Amniotic stem cell (primary cell): ENCODE data around the gene LRP1B.

Source experiments
- DNase-seq: peaks from one replicate; lab custom pipeline; 2025; lab: John Stamatoyannopoulos, UW

Gene LRP1B

DNA sequence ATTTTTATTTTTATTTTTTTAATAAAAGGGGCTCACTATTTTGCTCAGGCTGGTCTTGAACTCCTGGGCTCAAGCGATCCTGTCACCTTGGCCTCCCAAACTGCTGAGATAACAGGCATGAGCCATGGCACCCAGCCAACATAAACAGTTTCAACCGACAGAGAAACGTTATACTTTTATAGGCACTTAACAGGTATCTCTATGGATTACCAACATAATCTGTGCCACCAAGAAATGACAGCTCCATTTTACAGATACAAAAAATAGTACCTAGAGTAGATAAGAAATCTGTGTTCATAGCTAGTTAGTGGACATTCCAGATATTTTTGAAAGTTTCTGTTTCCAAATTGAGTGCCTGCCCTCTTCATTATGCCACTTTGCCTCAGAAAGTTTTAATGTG, 1316.7 kb downstream of the LRP1B start:
- DNase-seq: no peak

DNA sequence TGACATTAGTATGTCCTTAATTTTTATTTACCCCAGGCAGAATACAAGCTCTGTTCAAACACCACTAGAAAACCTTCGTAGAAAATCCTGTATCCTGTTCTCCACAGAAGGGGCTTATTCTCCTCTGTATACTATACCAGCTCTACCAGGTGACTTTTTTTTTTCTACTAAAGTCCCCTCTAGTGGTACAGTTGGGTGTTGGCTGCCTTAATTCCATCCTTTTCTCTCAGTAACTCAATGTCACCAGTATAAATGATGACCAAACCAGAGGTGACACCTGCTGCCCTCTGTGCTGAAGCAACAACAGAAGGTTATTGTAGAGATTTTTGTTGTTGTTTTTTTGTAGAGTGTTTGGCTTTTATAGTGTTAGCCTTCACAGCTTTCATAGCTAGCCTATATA, 1322.0 kb downstream of the LRP1B start:
- no peak for DNase-seq

DNA sequence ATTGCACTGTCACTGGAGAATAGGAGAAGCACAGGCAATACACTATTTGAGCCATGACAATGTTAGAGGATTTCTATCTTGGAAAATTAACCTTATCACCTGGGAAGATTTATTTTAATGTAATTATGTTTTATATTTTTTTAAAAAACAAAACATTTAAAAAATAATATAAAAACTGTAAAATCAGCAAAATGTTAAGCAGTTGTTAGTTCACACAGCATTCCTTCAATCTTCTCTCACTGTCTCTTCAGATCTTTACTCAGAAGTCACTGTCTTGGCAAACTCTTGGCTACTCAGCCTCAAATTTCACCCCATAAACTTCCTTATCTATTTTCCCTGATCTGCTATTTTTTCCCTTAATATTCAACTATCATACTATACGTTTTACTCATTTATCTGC, 1322.6 kb downstream of the LRP1B start:
- DNase-seq: no peak

DNA sequence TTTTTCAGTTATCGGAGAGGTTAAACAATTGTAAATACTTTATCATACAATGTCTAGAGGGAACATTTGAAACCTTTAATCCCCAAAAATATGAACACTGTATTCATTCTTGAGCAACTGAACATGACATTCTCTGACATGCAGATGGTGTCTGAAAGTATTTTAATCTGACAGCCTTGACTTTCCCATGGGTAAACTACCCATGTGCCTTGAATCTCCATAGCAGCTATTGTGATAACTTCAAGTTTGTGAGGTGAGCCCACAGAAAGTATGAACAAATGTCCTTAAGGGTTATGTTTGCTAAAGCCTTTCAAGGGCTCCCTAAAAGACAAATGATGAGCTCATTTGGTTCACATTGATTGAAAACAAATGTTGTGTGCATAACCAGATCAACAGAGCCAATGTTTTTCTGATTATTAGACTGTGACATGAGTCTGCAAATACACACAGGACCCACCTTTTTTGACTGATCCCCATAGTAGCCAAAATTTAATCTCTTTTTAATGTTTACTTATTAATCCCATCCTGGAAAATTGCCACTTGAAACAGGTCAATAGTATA, 1326.0 kb downstream of the LRP1B start:
- no peak for DNase-seq

DNA sequence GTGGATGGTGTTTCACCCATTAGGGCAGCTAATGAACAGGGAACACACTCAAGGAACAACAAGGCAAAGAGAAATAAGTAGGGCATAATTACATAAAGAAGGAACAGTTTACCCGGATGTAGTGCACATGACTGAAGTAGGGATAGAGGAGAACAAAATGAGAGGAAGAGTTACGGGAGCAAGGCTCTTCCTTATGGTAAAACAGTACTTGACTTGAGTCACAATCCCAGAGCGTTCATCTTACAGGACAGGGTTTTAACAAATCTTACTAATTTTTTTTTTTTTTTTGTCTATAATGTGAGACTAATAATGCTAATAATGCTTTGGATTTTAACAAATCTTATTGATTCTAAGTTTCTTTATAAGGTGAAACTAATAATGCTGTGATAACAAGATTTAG, 1329.5 kb downstream of the LRP1B start:
- DNase-seq: no peak

DNA sequence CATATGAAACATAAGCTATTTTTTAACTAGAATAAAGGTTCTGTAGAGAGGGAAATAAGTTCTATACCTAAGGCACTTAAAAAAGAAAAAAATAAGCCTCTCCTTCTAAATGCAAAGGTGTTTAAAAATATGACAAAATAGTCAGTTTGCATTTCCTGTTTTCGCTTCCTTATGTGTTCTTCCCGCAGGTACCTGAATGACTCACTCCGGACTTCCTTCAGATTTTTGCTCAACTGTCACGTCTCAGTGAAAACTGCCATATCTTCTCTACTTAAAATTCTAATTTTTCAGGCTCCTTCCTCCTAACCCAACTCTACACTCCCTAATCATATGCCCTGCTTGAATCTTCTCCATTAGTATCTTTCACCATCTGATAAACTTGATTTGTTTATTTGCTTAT, 1333.1 kb downstream of the LRP1B start:
- DNase-seq: no peak

DNA sequence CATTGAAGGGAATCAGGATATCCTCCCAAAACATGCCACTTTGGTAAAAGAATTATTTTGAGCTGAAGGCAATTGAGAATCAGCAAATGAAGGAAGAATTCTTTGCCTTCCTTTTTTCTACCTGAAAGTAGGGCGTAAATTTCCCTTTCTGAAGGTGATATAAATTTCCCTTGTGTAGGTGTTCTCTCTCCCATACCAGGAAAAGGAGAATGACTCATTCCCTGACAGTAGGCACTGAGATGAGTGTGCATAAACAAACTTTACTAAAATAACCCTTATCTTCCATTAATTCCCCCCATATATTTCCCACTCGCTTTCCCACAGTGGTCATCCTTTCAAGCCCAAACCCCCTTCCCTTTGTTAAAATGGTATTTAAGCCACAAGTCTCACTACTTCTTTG, 1339.0 kb downstream of the LRP1B start:
- no peak for DNase-seq

DNA sequence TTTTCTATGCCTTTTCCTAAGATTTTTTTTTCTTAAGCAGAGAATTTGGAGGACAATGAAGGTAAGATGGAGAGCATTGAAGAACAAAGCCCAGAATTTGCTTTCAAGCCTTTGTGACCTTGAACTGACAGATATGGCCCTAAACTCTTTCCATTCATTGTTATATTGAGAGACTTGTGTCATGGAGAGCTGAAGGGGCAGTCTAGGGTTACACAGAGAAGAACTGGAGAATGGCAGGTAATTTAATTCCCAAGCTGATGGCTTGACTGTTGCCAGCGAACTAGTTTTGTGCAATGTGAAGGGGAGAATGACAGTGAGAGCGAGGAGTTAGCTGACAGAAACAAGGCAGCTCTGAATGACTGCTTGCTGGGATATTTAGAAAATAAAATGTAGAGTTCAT, 1344.2 kb downstream of the LRP1B start:
- DNase-seq: no peak

DNA sequence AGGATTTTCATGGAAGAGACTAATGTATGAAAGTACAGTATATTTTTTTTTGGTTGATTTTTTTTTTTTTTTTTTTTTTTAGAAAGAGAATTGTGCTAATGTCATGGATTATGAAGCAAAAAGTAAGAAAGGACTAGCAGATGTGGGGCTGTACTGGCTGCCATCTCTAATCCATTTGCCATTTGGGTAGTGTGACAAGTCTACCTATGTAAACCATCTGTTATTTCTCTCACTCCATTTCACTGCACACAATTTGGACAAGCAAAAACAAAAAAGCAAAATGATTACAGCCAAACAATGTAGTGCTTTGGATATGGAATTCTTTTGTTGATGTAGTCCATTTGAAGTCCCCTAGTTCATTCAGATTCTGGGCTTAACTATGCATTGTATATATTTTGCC, 1355.4 kb downstream of the LRP1B start:
- DNase-seq: no peak

DNA sequence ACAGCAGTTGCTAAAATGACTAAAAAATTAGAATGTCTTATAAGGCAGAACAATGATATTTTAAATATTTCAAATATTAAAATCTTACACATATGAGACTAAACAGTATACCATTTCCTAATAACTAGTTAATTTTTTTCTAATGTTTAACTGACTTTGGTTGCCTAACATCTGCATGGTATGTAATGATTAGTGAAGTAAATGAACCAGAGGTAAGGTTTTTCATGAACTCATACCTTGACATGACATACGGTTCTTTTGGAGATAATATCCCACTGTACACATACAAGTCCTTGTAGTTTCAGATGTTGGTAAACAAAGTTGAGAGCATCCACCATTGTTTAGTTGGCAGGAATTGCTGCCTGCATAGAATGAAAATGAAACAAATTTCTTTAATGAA, 1360.2 kb downstream of the LRP1B start:
- no peak for DNase-seq

DNA sequence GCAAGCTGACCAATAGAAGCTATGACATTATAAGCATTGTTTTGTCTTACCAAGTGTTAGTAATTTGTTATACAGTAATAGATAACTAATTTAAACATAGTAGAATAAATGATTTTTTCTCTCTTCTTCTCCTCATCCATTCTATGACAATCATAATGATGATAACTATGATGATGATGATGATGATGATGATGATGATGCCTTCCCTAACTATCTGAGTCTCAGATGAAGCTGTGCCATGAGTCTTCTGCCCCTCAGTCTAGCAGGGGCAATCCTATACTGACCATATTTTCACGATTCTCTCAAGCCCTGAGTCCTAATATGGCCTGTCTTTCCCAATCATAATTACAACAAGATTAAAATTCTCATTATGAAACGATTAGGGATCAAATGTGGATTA, 1369.0 kb downstream of the LRP1B start:
- DNase-seq: no peak

DNA sequence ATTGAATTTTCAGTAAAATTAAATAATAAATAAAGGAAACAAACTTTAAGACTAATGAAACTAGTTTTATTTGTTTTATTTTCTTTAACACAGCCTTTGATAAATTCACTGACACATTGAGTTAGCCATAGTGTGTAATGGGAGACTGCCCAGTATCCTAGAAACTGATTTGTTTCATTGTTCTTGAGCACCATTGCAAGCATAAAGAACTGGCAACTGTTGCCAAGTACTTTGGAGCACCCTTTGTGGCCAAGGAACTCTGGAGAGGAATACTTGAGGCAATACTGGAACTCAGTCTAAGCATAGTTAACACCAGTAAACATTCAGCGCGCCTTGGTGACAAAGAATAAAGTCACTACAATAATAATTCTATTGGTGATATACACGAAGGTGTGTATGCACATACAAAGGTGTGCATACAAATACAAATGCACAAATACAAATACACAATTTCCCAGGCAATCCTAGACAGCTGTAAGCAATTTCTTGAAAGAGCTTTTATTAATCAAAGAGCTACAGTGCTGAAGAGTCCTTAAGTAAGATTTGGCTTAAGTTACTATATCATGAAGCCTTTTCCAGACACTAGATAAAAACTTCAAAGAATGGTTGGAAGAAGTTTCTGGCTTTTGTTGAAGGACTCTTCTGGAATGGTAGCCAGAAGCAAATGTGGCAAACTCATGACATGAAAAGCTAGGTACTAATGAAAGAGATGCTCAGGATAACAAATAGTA, 1371.2 kb downstream of the LRP1B start:
- no peak for DNase-seq

DNA sequence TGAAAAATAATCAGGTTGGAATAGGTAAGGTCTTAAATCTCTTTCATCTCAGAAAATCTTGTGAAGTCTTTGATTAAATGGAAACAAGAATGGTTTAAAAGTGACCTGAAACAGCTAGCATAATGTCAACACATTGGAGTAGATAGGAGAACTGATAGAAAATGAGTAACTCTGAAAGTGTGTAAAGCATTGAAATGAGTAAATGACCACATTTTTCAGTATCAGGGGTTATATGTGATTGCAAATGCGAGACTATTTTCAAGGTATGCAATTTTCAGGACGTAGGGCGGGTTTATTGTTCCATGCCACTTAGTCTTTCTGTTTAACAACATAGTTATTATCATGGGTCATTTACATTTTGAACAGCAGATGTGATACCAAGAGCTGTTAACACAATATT, 1383.2 kb downstream of the LRP1B start:
- no peak for DNase-seq

DNA sequence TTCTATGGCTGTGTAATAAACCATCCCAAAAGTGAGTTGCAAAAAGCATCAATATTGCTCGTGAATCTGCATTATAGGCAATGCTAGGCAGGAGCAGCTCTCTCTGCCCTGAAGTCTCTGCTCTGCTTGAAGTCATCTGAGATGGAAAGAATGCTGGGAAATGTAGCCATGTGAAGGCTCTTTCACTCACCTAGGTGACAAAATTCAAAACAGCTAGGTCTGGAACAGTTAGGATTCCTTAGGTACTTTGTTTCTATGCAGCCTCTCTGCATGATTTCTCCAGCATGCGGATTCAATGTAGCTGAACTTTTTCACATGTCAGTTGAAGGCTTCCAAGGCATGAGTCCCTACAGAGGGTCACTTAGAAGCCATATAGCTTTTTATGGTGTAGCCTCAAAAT, 1383.7 kb downstream of the LRP1B start:
- DNase-seq: no peak

DNA sequence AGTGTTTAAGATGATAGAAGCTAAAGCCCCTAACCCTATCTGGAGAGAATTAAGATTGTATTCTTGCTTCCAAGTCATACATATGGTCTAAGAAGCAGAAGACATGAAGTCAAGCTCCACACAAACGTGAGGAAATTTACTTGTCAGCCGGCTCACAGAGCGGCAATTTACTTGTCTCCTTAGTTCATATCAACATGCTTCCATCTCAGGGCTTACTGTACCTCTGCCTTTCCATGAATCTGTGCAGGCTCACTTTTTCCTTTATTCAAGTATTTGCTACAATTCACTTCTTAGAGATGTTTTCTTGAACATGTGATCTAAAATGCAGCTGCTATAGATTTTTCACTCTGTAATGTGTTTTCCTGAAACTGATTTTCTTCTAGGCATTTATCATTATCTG, 1386.4 kb downstream of the LRP1B start:
- no peak for DNase-seq

DNA sequence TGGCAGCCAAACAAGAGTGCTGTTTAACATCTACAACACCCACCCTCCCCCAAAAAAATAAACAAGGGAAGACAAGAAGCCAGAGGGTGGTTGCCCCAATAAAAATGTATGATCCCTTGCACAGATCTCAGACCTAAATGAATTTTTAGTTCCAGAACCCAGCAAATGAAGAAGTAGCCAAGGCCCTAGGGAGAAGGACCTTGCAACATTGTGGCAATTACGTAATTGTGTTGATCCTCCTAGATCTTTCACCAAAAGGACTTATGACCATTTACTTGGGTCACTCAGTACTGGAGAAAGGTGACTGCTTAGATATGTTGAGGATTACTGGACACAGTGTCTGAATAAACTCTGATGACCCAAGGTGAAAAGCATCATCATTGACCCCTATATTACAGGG, 1393.8 kb downstream of the LRP1B start:
- DNase-seq: no peak

DNA sequence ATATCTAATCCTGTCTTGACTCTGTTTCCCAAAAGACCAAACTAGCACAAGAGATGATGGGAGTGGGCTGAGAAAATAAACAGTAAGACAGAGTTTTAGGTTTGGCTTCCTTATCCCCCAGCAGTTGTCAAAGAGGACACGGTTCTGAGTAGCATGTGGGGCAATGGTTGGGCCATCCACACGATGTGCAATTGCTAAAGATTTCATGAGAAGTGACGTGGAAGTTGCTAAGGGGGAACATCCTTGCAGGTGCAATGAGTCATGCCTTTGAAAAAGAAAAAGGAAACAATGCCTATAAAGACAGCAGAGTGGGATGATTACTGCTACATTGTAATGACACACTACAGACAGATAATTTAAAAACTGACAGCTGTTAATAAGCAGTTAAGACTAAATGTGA, 1395.8 kb downstream of the LRP1B start:
- no peak for DNase-seq

DNA sequence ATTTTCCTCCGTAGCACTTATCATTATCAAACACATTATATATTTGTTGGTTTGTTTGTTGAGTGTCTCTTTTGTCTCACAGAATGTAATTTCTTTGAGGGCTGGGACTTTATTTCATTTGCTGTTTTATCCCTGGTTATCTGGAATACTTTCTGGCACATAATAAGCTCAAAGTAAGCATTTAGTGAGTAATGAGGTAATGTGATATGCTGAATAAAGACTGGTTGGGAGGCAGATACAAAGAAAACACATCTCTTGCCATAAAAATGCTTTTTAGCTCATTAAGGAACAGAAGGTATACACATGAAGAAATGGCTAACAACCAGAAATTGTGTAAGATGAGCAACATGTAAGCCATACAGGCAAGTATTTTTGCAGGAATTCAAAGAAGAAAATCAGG, 1411.8 kb downstream of the LRP1B start:
- no peak for DNase-seq

DNA sequence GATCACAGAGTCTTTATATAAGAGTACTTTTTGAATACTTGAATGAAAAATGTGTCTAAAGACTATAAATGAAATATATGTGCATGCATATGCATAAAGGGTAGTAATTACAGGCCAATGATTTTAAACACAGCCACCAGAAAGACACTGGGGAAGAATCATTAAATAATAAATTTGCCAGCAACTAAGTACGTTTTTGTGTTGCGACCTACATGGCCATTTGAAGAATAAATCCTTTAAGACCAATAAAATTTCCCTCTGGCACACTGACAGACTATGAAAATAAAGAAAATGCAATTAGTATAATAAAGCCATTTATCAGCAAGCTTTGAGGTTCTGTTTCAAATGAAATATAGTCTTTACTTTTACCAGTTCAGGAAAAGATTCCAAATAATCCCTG, 1413.3 kb downstream of the LRP1B start:
- no peak for DNase-seq

DNA sequence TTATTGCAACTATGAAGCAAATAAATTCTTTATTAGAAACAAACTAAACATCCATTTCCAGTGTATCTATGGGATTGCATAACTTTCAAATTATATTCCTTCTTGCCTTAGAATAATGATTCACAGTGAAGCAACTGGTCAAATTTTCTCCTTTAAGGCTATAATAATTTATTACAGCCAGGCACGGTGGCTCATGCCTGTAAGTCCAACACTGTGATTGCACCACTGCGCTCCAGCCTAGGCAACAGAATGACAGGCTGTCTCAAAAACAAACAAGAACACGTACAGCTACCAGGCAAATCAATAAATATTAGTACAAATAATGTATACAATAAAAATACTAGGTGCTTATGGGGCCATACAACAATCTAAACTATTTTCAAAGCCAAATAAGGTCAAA, 1416.2 kb downstream of the LRP1B start:
- DNase-seq: no peak

DNA sequence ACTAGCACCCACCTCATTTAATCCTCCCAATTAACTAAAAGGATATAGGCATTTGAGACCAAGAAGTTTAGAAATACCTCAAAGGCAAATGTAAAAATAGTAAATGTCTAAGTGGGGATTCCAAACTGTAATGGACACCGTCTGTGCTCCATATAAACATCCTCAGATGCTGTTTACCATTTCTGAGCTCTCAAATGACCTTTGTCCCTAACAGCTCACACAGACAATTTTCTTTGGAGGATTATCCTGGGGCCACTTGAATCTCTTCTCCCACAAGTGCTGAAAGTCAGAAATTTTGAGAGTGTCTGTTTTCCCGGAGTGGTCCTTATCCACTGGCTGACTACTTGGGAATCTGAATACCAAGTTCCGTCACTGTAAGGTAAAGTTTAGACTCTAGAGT, 1418.9 kb downstream of the LRP1B start:
- no peak for DNase-seq

DNA sequence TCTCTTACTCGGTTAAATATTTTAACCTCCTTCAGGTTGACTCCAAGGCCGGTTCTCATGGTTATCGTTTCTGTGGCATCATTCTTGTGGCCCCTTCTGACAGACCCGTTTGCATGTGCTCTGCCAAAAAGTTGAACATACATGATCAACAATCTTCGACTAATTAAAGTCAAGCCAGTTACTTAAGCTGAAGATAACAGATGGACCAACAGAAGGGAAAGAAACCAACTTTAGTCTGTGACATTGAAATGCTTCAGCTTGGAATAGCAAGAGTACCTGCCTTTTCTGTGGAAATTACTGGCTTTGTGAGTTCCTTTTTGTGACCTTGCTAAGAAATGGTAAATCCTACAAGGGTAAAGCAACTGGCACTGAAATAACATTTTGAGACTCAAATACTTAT, 1429.1 kb downstream of the LRP1B start:
- DNase-seq: no peak

DNA sequence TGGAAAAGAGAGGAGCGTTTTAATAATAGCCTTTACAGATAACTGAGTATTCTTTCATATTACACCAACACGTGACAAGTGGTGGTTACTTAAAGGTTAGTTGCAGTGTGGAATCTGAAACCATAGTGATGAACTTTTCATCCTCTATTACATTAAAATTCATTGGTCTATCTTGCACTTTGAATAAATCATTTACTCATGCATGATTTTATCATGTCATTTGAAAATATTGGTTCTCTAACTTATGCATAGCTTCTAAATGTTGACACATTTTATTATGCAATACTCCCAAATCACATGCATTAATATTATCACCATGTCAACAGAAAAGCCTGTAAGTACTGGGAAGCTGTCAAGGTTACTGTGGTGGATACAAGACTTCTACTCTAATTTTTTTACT, 1432.2 kb downstream of the LRP1B start:
- no peak for DNase-seq

DNA sequence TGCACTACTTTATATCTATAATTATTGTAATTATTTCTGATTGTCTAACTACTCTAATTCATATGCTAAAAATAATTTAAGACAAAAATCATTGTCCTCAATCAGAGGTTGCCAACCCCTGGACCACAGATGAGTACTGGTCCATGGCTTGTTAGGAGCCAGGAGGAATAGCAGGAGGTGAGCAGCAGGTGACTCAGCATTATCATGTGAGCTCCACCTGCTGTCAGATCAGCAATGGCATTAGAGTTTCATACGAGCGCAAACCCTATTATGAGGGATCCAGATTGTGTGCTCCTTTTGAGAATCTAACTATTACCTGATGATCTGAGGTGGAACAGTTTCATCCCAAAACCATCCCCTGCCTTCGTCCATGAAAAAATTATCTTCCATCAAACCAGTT, 1434.4 kb downstream of the LRP1B start:
- DNase-seq: no peak
